T1000 (cell line): ENCODE data around the gene TRPC4AP.
A peak's percentile ranks its signal among the peaks of the same experiment; 100 is the strongest.
"Not testable (repeated sequence)": the region's sequence is repeated elsewhere in the genome, so short reads cannot be mapped to it uniquely, and the experiment has no call there.

ENCODE experiments used
- DNase-seq: peaks from one replicate; lab custom pipeline; 2025; ENCODE audit warnings: mixed read lengths; lab: John Stamatoyannopoulos, UW

TRPC4AP gene

GRCh38 chr20:35092524-35093266, at the start of gene TRPC4AP:
Gene TRPC4AP, minus strand, starts transcription at chr20:35092807. Its CDS starts 26 bp downstream, at chr20:35092781.
- peak; percentile 91 for DNase-seq

GRCh38 chr20:35135867-35136586, 43.4 kb upstream of the TRPC4AP start:
- DNase-seq, result no peak

DNA sequence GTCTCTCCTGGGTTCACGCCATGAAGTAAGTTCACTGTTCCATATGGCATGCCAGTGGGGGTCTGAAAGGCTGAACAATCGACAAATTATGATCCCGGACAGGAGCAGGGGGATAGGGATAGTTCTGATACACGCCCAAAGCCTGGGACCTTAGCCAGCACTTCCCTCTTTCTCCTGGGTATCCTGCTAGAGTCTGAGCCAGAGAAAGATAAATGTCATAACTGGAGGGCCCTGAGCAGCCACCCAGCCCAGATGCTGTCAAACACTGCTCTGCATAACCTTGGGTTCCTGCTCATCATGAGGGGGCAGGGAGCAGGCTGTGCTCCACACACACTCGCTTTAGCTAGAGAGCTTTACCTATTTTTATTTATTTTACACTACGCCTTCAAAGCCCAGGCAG, 42.3 kb upstream of the TRPC4AP start:
- no peak for DNase-seq

- no peak for DNase-seq
Measured at GRCh38 chr20:35134472-35134871, 41.9 kb upstream of the TRPC4AP start.

DNA sequence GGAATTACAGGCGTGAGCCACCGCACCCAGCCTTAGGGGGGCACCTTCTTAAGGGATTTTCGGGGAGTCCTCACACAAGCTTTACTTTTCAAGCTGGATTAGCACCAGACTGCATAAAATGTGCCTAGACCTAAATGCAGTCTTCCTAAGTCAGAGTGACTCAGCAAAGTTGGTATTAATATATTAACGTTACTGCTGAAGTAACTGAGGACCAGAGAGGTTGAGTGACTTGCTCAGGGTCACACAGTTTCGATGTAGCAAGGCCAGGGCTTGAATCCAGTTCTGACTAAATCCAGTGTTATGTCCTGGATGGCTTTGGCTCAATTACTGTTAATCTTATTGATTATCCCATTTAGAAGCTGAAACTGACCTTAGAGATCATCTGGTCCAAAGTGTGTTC, 41.1 kb upstream of the TRPC4AP start:
- DNase-seq, result no peak

DNA sequence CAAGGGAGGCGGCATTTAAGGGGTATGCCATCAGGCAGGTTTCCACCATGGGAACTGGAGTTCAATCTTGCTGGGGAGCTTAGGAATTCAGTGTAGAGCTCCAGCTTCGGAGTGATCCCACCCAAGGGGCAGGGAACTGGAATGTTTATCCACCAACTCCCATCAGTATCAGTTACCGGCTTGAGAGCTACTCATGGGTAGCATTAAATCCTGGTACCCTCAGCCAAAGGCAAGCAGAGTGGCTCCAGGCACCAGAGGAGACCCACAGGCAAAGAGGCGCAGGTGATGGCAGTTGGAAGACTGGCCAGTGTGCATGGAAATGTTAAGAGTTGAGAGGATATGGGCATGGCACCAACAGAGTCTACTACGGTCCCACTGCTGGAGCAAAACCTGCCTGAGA, 40.4 kb upstream of the TRPC4AP start:
- no peak for DNase-seq

DNA sequence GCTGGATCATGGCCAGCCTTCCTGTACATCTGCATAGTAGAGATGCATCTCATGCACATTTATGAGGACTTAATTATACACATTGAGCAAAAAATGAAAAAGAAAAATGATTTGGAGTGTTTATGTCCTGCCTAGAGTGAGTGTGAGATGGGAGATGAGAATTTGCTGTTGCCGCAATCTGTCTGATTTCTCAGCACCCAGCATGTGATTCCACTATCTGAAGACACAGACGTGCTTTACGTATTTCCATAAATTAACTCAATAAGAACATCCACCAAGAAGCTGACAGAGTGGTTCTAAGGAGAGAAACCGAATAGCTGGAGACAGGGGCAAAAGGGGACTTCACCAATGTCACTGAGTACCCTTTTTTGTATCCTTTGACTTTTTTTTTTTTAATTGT, 39.3 kb upstream of the TRPC4AP start:
- DNase-seq, result no peak

- no peak for DNase-seq
Measured at GRCh38 chr20:35129647-35130069, 37.1 kb upstream of the TRPC4AP start.

DNA sequence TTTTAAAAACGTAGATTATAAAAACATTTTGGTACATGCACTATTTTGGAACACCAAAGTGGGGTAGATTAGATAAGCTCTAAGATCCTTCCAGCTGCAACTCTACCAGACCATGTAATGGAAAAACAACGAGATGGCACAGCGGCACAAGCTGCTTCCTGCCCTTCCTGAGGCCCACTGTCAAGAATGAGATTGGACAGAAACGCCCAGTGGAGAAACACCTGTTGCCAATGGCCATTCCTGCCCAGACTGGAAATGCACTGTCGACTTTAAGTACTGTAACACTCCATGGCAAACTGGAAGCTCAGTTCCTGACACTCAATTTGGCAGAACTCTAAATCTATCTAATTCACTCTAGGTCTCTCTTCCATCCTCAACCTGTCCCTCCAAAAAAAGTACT, 33.1 kb upstream of the TRPC4AP start:
- DNase-seq, result no peak

- DNase-seq, result no peak
Measured at GRCh38 chr20:35122756-35123405, 30.3 kb upstream of the TRPC4AP start.

DNA sequence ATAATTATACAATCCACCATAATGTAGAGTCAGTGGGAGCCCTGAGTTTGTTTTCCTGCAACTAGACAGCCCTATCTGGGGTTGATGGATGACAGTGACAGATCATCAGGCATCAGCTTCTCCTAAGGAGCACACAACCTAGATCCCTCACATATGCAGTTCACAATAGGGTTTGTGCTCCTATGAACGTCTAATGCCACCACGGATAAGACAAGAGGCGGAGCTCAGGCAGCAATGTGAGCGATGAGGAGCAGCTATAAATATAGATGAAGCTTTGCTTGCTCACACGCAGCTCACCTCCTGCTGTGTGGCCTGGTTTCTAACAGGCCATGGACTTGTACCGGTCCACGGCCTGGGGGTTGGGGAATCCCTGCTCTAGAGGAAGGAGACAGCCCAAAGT, 28.6 kb upstream of the TRPC4AP start:
- DNase-seq, result no peak

DNA sequence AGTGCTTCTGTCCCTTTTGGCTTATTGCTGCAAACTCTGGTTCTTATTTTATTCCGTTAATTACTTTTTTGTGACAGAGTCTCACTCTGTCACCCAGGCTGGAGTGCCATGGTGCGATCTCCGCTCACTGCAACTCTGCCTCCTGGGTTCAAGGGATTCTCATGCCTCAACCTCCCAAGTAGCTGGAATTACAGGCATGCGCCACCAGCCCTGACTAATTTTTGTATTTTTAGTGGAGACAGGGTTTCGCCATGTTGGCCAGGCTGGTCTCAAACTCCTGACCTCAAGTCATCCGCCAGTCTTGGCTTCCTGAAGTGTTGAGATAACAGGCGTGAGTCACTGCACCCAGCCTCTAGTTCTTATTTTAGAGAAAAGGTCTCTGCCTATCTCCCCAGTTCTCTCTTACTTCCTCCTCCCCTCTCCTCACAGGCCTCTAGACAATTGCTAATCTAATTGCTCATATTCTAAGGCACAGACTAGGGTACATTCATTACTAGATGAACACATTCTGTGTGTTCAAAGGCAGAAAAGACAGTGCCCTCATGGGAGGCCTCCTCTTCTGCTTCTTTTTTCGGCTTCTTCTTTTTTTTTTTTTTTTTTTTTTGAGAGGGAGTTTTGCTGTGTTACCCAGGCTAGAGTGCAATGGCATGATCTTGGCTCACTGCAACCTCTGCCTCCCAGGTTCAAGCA, 27.6 kb upstream of the TRPC4AP start:
- DNase-seq, result no peak

DNA sequence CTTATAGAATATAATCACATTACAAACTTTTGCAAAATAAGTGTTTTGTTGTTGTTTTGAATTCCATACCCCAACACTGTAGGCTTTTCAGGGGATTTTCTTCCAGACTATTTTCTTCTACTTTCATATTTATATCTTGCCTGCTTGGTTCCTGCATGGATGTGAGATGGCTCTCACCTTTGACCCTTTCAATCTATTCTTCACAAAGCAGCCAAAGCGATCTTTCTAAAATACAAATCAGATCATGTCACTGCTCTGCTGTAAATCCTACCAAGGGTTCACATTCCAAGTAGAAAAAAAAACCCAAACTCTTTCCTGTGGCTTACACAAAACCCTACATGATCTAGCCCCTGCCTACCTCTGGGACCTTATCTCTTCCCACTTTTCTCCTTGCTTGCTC, 25.0 kb upstream of the TRPC4AP start:
- no peak for DNase-seq

- DNase-seq, result no peak
Measured at GRCh38 chr20:35117196-35117595, 24.6 kb upstream of the TRPC4AP start.

- DNase-seq, result no peak
Measured at GRCh38 chr20:35116258-35116657, 23.7 kb upstream of the TRPC4AP start.

- DNase-seq, result no peak
Measured at GRCh38 chr20:35115606-35116005, 23.0 kb upstream of the TRPC4AP start.

DNA sequence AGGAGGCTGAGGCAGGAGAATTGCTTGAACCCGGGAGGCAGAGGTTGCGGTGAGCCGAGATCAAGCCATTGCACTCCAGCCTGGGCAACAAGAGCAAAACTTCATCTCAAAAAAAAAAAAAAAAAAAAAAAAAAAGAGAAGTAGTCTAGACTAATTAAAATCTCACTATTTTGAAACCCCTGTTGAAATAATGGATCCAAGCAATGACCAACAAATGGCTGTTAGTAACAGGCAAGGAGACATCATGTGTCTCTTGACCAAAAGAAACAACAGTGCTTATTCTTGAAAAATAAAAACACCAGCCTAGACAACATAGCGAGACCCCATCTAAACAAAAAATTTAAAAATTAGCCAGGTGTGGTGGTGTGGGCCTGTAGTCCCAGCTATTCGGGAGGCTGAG, 19.7 kb upstream of the TRPC4AP start:
- DNase-seq, result not testable (repeated sequence)

DNA sequence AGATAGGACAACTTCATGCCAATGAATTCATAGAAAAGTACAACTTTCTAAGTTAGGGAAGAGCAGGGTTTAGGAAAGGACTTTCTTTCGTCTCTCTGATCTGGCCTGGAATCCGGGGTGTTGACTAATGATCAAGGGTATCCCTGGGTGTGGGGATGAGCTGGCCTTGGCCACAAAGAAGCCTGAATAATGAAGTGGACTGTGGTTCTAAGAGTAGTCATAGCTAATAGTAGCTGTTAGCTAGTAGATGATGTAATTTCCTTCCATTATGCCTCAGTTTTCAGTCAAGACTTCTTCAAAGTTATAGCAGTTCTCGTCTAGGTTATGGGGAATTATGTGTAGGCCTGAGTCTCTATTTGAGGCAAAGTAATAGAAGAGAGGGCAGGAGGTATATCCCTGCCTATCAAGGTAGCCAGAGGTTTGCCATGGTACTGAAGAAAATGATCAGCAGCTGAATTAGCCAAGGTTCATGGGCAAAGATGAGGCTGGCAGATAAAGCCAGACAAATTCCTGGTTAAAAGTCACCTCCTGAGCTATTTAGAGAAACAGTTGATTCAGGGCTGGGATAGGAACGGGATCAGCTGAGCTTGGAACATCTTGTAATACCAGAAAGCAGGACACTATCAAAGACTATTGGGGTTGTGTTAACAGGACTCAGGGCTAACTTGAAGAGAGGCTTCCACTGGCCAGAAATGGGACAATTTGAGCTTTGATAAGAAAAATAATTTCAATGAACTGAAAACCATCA, 18.7 kb upstream of the TRPC4AP start:
- peak; percentile 31 for DNase-seq

- no peak for DNase-seq
Measured at GRCh38 chr20:35108921-35109320, 16.3 kb upstream of the TRPC4AP start.

DNA sequence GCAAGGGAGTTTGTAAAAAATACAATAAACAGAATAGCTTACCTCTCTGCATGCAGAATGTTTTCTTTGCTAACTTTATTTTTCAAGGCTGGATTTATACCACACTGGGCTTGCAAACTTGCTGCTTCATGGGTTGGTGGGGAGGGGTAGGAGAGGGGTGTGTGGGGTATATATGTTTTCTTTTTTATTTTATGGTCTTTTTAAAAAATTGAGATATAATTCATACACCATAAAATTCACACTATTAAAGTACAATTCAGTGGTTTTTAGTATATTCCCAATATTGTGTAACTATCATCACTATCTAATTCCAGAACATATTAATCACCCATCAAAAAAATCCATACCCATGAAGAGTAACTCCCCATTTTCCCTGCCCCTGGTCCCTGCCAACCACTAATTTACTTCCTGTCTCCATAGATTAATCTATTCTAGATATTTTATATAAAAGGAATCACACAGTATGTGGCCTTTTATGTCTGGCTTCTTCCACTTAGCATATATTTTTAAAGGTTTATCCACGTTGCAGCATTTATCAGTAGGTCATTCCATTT, 14.3 kb upstream of the TRPC4AP start:
- DNase-seq, result no peak

DNA sequence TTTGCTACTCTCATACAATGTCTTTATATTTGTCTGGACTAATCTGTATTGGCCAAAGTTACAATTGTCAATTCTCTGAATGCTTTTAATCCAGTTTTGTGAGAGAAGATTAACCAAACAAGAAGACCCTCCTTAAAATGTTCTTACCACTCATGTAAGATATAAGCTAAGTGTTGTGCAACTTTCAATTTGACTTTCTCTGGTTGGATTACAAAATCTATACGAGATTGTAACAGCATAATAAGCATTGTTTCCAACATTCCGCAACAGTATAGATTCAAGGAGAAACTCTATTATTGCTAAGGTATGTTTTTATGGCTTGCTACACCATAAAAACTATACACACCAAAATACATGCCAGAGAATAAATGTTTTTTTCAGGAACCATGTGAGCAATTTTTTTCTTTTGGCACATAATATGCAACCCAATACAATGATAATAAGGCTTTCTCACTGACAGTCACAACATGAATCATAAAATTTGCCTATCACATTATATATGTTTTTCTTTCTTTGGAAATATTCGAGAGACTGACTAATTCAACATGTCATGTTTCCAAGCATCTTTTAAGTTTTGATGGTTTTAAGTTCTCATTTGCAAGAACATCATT, 12.2 kb upstream of the TRPC4AP start:
- no peak for DNase-seq
